ENCODE data around the gene AK3. TPM values are rescaled to one million over a fixed set of nuclear protein-coding genes. Genes with fewer than 3 reads are reported as not detected.

The AK3 gene
- total RNA-seq, 1 experiment from 2014 or later: 61.0 TPM

GRCh38 chr9:4738866-4739586, 2.0 kb downstream of the AK3 start:
- Mint-ChIP-seq H3K4me1 (ENCODE audit: insufficient read depth, unreplicated experiment) (peaks cover 16% of the 10 kb centered on the region), H3K27me3 (ENCODE audit: insufficient read depth, unreplicated experiment) (no peaks in the 10 kb centered on the region), H3K4me3 (ENCODE audit: unreplicated experiment) (peak overlapping the region; percentile 90), H3K27ac (ENCODE audit: low read depth, unreplicated experiment) (peak overlapping the region; percentile 91), H3K36me3 (ENCODE audit: insufficient read depth, unreplicated experiment) (peaks cover 12% of the 10 kb centered on the region), H3K9me3 (ENCODE audit: unreplicated experiment) (no peaks in the 10 kb centered on the region)
- ChIA-PET POLR2A (interaction anchor here (0.7 to 4.6 kb wide), 5 partner anchors 13 to 57 kb away, joined by 3 to 48 read pairs (median 3); no protein-coding TSS in a partner anchor), CTCF (interaction anchor here (0.6 to 2.0 kb wide), 2 partner anchors 11 to 136 kb away, joined by 5 to 15 read pairs; no protein-coding TSS in a partner anchor)
- DNase-seq (ENCODE audit: unreplicated experiment): no peak
- no TSS peak for BruUV-seq (replicated peaks)
- no peak for TF ChIP-seq CTCF (IDR thresholded peaks at IDR 0.05; ENCODE audit: unreplicated experiment)
- intact Hi-C loops (cut with micrococcal nuclease): no loop called here

GRCh38 chr9:4734150-4734549, 6.9 kb downstream of the AK3 start:
- Mint-ChIP-seq H3K4me3 (ENCODE audit: unreplicated experiment) (no peak overlapping the region), H3K36me3 (ENCODE audit: insufficient read depth, unreplicated experiment) (peaks cover 6% of the 10 kb centered on the region), H3K27me3 (ENCODE audit: insufficient read depth, unreplicated experiment) (no peaks in the 10 kb centered on the region), H3K27ac (ENCODE audit: low read depth, unreplicated experiment) (no peak overlapping the region), H3K9me3 (ENCODE audit: unreplicated experiment) (peaks cover 5% of the 10 kb centered on the region), H3K4me1 (ENCODE audit: insufficient read depth, unreplicated experiment) (peaks cover 6% of the 10 kb centered on the region)
- no peak for TF ChIP-seq CTCF (IDR thresholded peaks at IDR 0.05; ENCODE audit: unreplicated experiment)
- ChIA-PET POLR2A (interaction anchor here (0.6 to 0.7 kb wide), 3 partner anchors 27 to 59 kb away, joined by 3 read pairs; no protein-coding TSS in a partner anchor), CTCF (interaction anchor here (0.7 to 0.9 kb wide), 4 partner anchors 15 to 53 kb away, joined by 3 to 4 read pairs (median 4); no protein-coding TSS in a partner anchor)
- no peak for DNase-seq (ENCODE audit: unreplicated experiment)
- intact Hi-C loops (cut with micrococcal nuclease): no loop called here
- no TSS peak for BruUV-seq (replicated peaks)

- intact Hi-C loops (cut with micrococcal nuclease): no loop called here
- Mint-ChIP-seq H3K4me3 (ENCODE audit: unreplicated experiment) (no peak overlapping the region), H3K4me1 (ENCODE audit: insufficient read depth, unreplicated experiment) (peaks cover 6% of the 10 kb centered on the region), H3K9me3 (ENCODE audit: unreplicated experiment) (peaks cover 5% of the 10 kb centered on the region), H3K27me3 (ENCODE audit: insufficient read depth, unreplicated experiment) (no peaks in the 10 kb centered on the region), H3K27ac (ENCODE audit: low read depth, unreplicated experiment) (no peak overlapping the region), H3K36me3 (ENCODE audit: insufficient read depth, unreplicated experiment) (peaks cover 6% of the 10 kb centered on the region)
- ChIA-PET CTCF (interaction anchor here (0.6 to 0.7 kb wide), 2 partner anchors 20 to 1273 kb away, joined by 3 read pairs; no protein-coding TSS in a partner anchor), POLR2A (interaction anchor here (0.6 to 1.7 kb wide), 3 partner anchors 9 to 131 kb away, joined by 3 to 7 read pairs (median 3); no protein-coding TSS in a partner anchor)
- DNase-seq (ENCODE audit: unreplicated experiment): no peak
- no peak for TF ChIP-seq CTCF (IDR thresholded peaks at IDR 0.05; ENCODE audit: unreplicated experiment)
- no TSS peak for BruUV-seq (replicated peaks)
These were observed 8.1 kb downstream of the AK3 start for GRCh38 chr9:4732890-4733289.

GRCh38 chr9:4727593-4727992, 13.4 kb downstream of the AK3 start:
- Mint-ChIP-seq H3K4me1 (ENCODE audit: insufficient read depth, unreplicated experiment) (peaks cover 6% of the 10 kb centered on the region), H3K36me3 (ENCODE audit: insufficient read depth, unreplicated experiment) (peaks cover 10% of the 10 kb centered on the region), H3K4me3 (ENCODE audit: unreplicated experiment) (no peak overlapping the region), H3K27ac (ENCODE audit: low read depth, unreplicated experiment) (no peak overlapping the region), H3K27me3 (ENCODE audit: insufficient read depth, unreplicated experiment) (no peaks in the 10 kb centered on the region), H3K9me3 (ENCODE audit: unreplicated experiment) (no peaks in the 10 kb centered on the region)
- CTCF ChIA-PET: interaction anchor here (1.2 to 3.1 kb wide), 3 partner anchors 12 to 22 kb away, joined by 5 to 15 read pairs (median 5); no protein-coding TSS in a partner anchor
- POLR2A ChIA-PET: interaction anchor here (1.1 to 1.4 kb wide), 3 partner anchors 11 to 20 kb away, joined by 3 to 8 read pairs (median 4); partner anchors contain the start of gene AK3
- intact Hi-C loops (cut with micrococcal nuclease): no loop called here
- DNase-seq (ENCODE audit: unreplicated experiment): no peak
- BruUV-seq (replicated peaks): no TSS peak
- no peak for TF ChIP-seq CTCF (IDR thresholded peaks at IDR 0.05; ENCODE audit: unreplicated experiment)
